NCI-H1417 treated with DMSO at 0.1 percent for 48 hours (cell line): ENCODE measurements around the gene MYH7.
"Not testable (repeated sequence)": the region's sequence is repeated elsewhere in the genome, so short reads cannot be mapped to it uniquely, and the experiment has no call there.

Source experiments
- DNase-seq: peaks from one replicate; lab custom pipeline; 2025; lab: John Stamatoyannopoulos, UW

Gene MYH7

GRCh38 chr14:23430016-23430722 lies 5.3 kb downstream of the MYH7 start:
- no peak for DNase-seq

- no peak for DNase-seq
Observed at GRCh38 chr14:23428686-23429495, 6.6 kb downstream of the MYH7 start.

GRCh38 chr14:23425798-23426197 lies 9.7 kb downstream of the MYH7 start:
- DNase-seq: not testable (repeated sequence)

GRCh38 chr14:23425169-23425568 lies 10.3 kb downstream of the MYH7 start:
- DNase-seq: no peak

- no peak for DNase-seq
Observed at GRCh38 chr14:23423657-23424056, 11.8 kb downstream of the MYH7 start.

GRCh38 chr14:23421594-23421993 lies 13.9 kb downstream of the MYH7 start:
- no peak for DNase-seq

- DNase-seq: not testable (repeated sequence)
Observed at GRCh38 chr14:23419646-23420045, 15.8 kb downstream of the MYH7 start.

GRCh38 chr14:23418021-23418420 lies 17.4 kb downstream of the MYH7 start:
- no peak for DNase-seq

GRCh38 chr14:23417269-23417668 lies 18.2 kb downstream of the MYH7 start:
- not testable (repeated sequence) for DNase-seq

GRCh38 chr14:23416801-23417200 lies 18.7 kb downstream of the MYH7 start:
- no peak for DNase-seq

GRCh38 chr14:23415821-23416778 lies 19.4 kb downstream of the MYH7 start:
- DNase-seq: no peak

GRCh38 chr14:23414906-23415820 lies 20.3 kb downstream of the MYH7 start:
- no peak for DNase-seq

GRCh38 chr14:23414254-23414653 lies 21.2 kb downstream of the MYH7 start:
- DNase-seq: no peak

- DNase-seq: no peak
Observed at GRCh38 chr14:23413681-23414080, 21.8 kb downstream of the MYH7 start.

GRCh38 chr14:23411563-23412525 lies 23.6 kb downstream of the MYH7 start:
- no peak for DNase-seq

GRCh38 chr14:23409966-23410635 lies 25.4 kb downstream of the MYH7 start:
- no peak for DNase-seq

- DNase-seq: no peak
Observed at GRCh38 chr14:23409475-23409874, 26.0 kb downstream of the MYH7 start.

- DNase-seq: no peak
Observed at GRCh38 chr14:23408307-23408630, 27.2 kb downstream of the MYH7 start.

GRCh38 chr14:23407516-23408306 lies 27.7 kb downstream of the MYH7 start, which contains the start of gene MYH6:
Gene MYH6, minus strand, starts transcription at chr14:23408273. Its CDS starts 1,050 bp downstream, at chr14:23407223.
- no peak for DNase-seq
